ENCODE results near the gene RARRES2.

DNA sequence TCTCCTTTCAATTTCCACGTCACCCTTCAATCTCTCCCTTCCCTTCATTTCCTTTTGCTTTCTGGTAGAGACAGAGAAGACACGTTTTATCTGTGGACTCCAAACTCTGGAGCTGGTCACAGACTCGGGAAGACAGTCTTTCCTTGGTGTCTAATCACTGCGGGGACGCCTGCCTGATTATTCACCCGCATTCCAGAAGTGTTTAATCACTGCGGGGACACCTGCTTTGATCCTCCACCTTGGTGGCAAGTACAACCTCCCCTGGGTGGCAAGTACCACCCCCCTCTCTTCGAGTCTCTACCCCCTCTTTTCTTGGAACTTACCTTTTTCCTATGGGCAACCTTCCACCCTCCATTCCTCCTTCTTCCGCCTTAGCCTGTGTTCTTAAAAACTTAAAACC, 33.5 kb downstream of the RARRES2 start:
- TF ChIP-seq ZNF274 (IDR thresholded peaks at IDR 0.05; ENCODE audit: low read depth, low read length) (no peak), YY1 (IDR thresholded peaks at IDR 0.05; ENCODE audit: insufficient read depth, insufficient read length) (no peak), SUZ12 (IDR thresholded peaks at IDR 0.05; ENCODE audit: extremely low read depth, insufficient read depth, insufficient read length) (no peak)
